HG02623 (cell line): Measurements from ENCODE around the gene RASGRP3.

Experiments
- ATAC-seq: cut with Tn5 transposase; IDR thresholded peaks from one replicate; pipeline ENCODE4 v1.9.1; 2021; ENCODE audit warnings: moderate library complexity; ENCODE audit not compliant: unreplicated experiment

Gene RASGRP3

GRCh38 chr2:33492399-33493134 lies 16.1 kb downstream of the RASGRP3 start:
- no peak for ATAC-seq

DNA sequence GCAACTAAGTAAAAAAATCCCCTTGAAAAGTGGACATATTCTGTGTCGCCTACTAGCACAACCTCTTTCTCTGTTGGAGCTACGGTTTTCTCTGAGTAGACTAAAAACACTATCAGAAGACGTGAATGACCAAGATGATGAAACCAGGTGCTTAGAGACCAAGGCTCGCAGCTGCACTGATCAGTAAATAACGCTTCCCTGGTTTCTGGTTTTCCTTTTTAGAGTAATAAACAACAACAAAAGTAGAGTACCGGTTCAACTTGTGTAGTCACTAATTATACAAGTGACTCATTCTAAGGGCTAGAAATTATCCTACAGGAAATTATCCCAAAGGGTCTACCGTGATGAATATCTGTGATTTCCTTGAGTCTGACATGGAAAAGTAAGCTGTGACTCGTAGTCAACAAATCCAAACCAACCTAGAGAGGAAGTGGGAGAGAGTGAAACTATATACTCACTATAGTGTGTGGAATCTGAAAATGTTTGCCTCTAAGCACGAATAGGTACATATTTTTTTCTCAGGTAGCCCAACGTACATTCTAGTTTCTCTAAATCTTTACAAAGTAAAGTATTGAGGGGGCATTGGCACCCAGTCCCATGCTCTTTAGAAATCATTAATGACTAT lies 17.8 kb downstream of the RASGRP3 start:
- peak; percentile 59 for ATAC-seq

DNA sequence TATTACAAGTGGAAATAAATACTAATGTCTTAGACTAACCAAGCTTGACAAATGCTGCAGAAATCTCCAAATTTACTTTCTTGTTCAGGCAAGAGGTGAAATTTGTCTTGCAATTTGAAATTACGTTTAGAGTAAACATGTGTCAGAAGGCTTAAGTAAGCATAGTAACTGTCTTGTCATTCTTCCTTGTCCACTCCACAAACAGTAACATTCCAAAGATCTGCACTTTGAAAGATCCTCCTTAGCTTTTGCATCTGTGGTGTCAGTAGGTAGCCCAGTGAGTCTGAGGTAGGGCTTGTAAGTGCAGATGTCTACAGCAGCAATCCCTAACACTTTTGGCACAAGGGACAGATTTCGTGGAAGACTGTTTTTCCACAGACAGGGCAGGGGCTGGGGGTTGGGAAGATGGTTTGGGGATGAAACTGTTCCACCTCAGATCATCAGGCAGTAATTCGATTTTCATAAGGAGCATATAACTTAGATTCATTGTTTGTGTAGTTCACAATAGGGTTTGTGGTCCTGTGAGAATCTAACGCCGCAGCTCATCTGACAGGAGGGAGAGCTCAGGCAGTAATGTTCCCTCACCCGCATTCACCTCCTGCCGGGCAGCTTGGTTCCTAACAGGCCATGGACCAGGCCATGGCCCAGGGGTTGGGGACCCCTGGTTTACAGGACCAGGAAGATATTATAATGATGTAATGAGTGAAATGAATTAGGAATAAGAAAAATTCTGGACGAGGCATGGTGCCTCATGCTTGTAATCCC lies 18.6 kb downstream of the RASGRP3 start:
- no peak for ATAC-seq

- ATAC-seq: no peak
These were observed 19.2 kb downstream of the RASGRP3 start for GRCh38 chr2:33495683-33496082.

GRCh38 chr2:33496150-33496549 lies 19.7 kb downstream of the RASGRP3 start:
- no peak for ATAC-seq

DNA sequence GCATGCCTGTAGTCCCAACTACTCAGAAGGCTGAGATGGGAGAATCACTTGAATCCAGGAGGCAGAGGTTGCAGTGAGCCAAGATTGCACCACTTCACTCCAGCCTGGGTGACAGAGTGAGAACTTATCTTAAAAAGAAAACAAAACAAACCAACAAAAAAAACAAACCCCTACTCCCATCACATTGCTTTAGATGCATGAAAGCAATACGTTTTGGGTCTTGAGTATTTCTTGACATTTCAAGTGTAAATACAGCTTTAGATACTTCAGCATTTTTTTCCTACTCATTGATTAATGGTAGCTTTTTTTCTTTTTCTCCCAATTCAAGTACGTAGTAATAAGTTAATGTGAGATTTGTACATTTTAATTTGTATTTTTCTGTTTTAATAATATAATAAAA lies 20.3 kb downstream of the RASGRP3 start:
- ATAC-seq: no peak

GRCh38 chr2:33497221-33497650 lies 20.8 kb downstream of the RASGRP3 start:
- ATAC-seq: peak; percentile 34

DNA sequence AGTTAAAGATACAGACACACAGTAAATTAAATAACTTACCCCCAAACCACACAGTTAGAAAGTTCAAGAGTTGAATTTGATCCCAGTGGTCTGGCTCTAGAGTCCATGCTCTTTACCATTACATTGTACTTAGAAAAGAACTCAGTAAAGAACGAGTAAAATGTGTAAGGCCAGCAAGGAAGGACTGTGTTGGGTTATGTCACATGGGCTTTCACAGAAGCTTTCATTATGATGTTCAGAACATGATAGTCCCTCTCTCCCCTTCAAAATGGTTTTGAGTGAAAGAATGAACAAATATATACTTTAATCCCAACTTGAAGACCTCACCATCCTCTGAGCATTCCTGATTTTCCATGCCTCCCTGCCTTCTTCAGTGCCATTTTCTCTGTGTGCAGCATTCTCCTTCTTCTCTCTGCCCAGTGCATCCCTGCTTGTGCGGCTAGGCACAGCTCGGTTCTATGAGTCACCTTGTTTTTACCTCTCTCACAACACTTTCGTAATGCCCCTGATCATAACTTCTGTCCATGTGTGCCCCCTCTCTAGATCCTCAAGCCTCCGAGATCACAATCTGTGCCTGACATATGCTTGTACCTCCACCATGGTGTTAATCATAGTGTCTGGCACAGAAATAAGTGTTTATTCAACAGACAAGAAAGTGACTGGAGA lies 22.0 kb downstream of the RASGRP3 start:
- ATAC-seq: no peak

DNA sequence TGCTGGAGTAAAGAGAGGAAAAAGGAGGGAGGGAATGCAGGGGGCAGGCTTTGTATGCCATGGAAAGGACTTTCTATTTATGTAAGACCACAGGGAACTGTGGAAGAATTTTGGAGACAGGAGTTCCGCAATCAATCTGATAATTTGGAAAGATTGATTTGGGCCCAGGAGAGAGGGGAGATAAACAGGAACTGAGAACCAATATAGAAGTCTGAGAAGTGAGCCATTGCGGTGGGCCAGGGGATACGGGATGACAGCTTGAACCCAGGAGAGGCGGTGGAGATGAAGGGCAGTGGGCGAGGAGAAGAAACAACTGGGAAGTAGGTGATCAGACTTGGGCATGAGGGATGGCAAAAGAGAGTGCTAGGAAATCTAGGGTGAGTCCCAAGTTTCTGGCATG lies 23.7 kb downstream of the RASGRP3 start:
- no peak for ATAC-seq

- ATAC-seq: no peak
These were observed 25.6 kb downstream of the RASGRP3 start for GRCh38 chr2:33502025-33502424.

- ATAC-seq: no peak
These were observed 26.6 kb downstream of the RASGRP3 start for GRCh38 chr2:33503002-33503401.

GRCh38 chr2:33505966-33506365 lies 29.5 kb downstream of the RASGRP3 start:
- no peak for ATAC-seq

GRCh38 chr2:33509908-33510585 lies 33.6 kb downstream of the RASGRP3 start:
- no peak for ATAC-seq

GRCh38 chr2:33510586-33510968 lies 34.1 kb downstream of the RASGRP3 start:
- ATAC-seq: no peak

DNA sequence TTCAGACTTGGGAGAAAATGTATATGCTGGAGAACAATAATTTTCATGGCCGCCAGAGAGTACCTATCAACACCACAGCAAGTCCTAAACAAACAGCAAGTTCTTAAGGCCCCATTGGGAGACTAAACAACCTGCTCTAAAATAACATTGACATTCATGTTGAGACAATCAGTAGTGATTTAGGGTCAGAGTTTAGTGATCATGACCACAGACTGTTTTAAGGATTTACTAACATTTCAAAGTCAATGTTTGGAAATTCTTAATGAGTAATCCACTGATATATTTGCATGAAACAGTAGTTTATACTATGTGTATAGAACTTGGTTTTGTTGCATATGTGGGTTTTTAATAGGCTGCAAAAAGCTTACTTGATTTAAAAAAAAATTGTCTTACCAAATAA lies 34.7 kb downstream of the RASGRP3 start:
- no peak for ATAC-seq

DNA sequence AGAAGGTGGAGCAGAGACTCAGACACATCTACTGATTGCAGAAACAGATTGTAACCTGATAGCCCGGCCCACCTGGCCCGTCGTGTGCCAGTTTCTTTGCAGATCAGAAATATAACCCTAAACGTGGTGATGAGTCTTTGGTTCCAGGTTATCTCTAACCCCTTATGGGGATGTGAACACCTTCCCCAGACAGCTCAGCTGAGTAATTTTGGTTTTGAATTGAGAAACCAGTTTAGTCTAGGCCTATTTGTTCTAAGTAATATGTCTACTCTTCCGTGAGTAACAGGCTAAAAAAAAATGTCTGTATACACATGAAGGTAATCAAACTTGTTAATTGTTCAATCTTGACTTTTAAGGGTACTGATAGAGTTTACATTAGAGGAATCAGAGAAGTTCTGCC lies 35.7 kb downstream of the RASGRP3 start:
- ATAC-seq: no peak

GRCh38 chr2:33513480-33513879 lies 37.0 kb downstream of the RASGRP3 start:
- ATAC-seq: no peak

DNA sequence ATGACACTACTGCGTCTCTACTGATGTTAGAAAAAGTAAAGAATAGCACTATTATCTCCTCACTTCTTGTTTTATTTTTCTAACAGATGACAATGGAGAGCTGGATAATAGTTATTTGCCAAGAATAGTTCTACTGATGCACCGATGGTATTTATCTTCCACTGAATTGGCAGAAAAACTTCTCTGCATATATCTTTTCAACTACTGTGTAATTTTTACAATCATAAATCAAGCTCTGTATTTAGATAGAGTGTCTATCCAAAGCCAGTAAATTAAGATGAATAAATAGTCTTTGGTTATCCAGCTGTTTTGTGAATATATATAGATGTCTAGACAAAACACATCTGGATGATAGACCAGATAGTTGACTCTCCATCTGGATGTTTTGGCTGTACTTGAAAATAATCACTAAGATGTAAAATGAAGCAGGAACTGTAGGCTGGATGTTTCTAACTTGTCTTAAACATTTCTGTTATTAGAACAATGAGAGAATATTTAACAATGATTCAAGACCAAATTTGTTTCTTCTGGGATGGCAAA lies 40.1 kb downstream of the RASGRP3 start:
- no peak for ATAC-seq

- no peak for ATAC-seq
These were observed 41.8 kb downstream of the RASGRP3 start for GRCh38 chr2:33518200-33518599.

DNA sequence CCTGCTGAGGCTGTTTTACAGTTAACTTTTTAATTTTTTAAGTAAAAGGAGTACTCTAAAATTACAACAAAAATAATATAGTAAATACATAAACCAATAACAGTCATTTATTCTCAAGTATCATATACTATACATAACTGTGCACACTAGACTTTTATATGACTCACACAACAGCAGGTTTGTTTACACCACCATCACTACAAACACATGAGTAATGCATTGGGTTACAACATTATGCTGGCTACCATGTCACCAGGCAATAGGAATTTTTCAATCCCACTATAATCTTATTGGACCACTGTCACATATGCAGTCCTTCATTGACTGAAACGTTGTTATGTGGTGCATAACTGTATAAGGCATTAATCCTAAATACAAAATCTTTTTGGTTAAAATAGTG lies 42.5 kb downstream of the RASGRP3 start:
- no peak for ATAC-seq
